ENCODE results near the gene GDA.

Gene GDA

GRCh38 chr9:72131206-72131605, 18.0 kb upstream of the GDA start:
- Histone ChIP-seq H3K4me3 (no peak overlapping the region), H3K9ac (no peak overlapping the region), H3K27ac (no peak overlapping the region), H3K27me3 (no peaks in the 10 kb centered on the region), H3K4me2 (no peak overlapping the region), H4K20me1 (no peaks in the 10 kb centered on the region), H3K4me1 (no peaks in the 10 kb centered on the region), H3K9me3 (replicated peaks in 1 of 11) (no peaks in the 10 kb centered on the region), H3K36me3 (no peaks in the 10 kb centered on the region)
- no peak for TF ChIP-seq Cebpa-rat (IDR thresholded peaks at IDR 0.05)

GRCh38 chr9:72132052-72132451, 17.2 kb upstream of the GDA start:
- Histone ChIP-seq H4K20me1 (no peaks in the 10 kb centered on the region), H3K36me3 (no peaks in the 10 kb centered on the region), H3K9ac (no peak overlapping the region), H3K4me1 (no peaks in the 10 kb centered on the region), H3K27me3 (no peaks in the 10 kb centered on the region), H3K9me3 (replicated peaks in 1 of 11) (0 out of 22 replicates have a peak, but pooled peaks cover 0 to 3% (median 0%) of the 10 kb centered on the region in 11 experiments), H3K4me3 (no peak overlapping the region), H3K4me2 (no peak overlapping the region), H3K27ac (no peak overlapping the region)
- TF ChIP-seq Cebpa-rat (IDR thresholded peaks at IDR 0.05) = no peak

- Histone ChIP-seq H3K9ac (no peak overlapping the region), H3K36me3 (no peaks in the 10 kb centered on the region), H3K27me3 (no peaks in the 10 kb centered on the region), H3K27ac (no peak overlapping the region), H3K4me2 (no peak overlapping the region), H3K9me3 (replicated peaks in 1 of 11) (0 out of 22 replicates have a peak, but pooled peaks cover 0 to 3% (median 0%) of the 10 kb centered on the region in 11 experiments), H3K4me1 (peaks cover 0 to 12% (median 0%) of the 10 kb centered on the region in 10 experiments; a peak in 6 of 20 replicates), H4K20me1 (no peaks in the 10 kb centered on the region), H3K4me3 (no peak overlapping the region)
- TF ChIP-seq Cebpa-rat (IDR thresholded peaks at IDR 0.05) = no peak
Measured at GRCh38 chr9:72133365-72134035, 15.7 kb upstream of the GDA start.

GRCh38 chr9:72134801-72135200, 14.4 kb upstream of the GDA start:
- H3K36me3 ChIP-seq = no peaks in the 10 kb centered on the region
- peak in 2 of 11 experiments; percentile 8 to 36; a peak in 2 of 22 replicates for TF ChIP-seq Cebpa-rat (IDR thresholded peaks at IDR 0.05)
- H3K27me3 ChIP-seq = no peaks in the 10 kb centered on the region
- H3K9me3 ChIP-seq (replicated peaks in 1 of 11) = 0 out of 22 replicates have a peak, but pooled peaks cover 0 to 3% (median 0%) of the 10 kb centered on the region in 11 experiments
- H3K9ac ChIP-seq = no peak overlapping the region
- H4K20me1 ChIP-seq = no peaks in the 10 kb centered on the region
- no peak overlapping the region for H3K4me3 ChIP-seq
- peaks cover 0 to 13% (median 0%) of the 10 kb centered on the region in 10 experiments; a peak in 6 of 20 replicates for H3K4me1 ChIP-seq
- H3K27ac ChIP-seq = no peak overlapping the region
- H3K4me2 ChIP-seq = no peak overlapping the region

- Histone ChIP-seq H3K4me2 (peak overlapping the region in 5 of 11 experiments; percentile 6 to 34 (median 18); a peak in 8 of 22 replicates), H3K9me3 (replicated peaks in 1 of 11) (0 out of 22 replicates have a peak, but pooled peaks cover 0 to 3% (median 0%) of the 10 kb centered on the region in 11 experiments), H3K27me3 (no peaks in the 10 kb centered on the region), H4K20me1 (no peaks in the 10 kb centered on the region), H3K27ac (no peak overlapping the region), H3K4me1 (peaks cover 0 to 13% (median 0%) of the 10 kb centered on the region in 10 experiments; a peak in 6 of 20 replicates), H3K9ac (no peak overlapping the region), H3K4me3 (no peak overlapping the region), H3K36me3 (no peaks in the 10 kb centered on the region)
- no peak for TF ChIP-seq Cebpa-rat (IDR thresholded peaks at IDR 0.05)
Measured at GRCh38 chr9:72137697-72138365, 11.4 kb upstream of the GDA start.

- Histone ChIP-seq H3K9ac (no peak overlapping the region), H3K36me3 (no peaks in the 10 kb centered on the region), H3K9me3 (replicated peaks in 1 of 11) (0 out of 22 replicates have a peak, but pooled peaks cover 0 to 3% (median 0%) of the 10 kb centered on the region in 11 experiments), H4K20me1 (no peaks in the 10 kb centered on the region), H3K4me1 (peaks cover 0 to 13% (median 0%) of the 10 kb centered on the region in 10 experiments; a peak in 6 of 20 replicates), H3K27me3 (no peaks in the 10 kb centered on the region), H3K4me2 (no peak overlapping the region), H3K4me3 (no peak overlapping the region), H3K27ac (no peak overlapping the region)
- TF ChIP-seq Cebpa-rat (IDR thresholded peaks at IDR 0.05) = no peak
Measured at GRCh38 chr9:72139226-72139625, 10.0 kb upstream of the GDA start.

GRCh38 chr9:72140586-72140985, 8.7 kb upstream of the GDA start:
- Histone ChIP-seq H3K9ac (no peak overlapping the region), H3K4me1 (peaks cover 0 to 13% (median 0%) of the 10 kb centered on the region in 10 experiments; a peak in 6 of 20 replicates), H4K20me1 (no peaks in the 10 kb centered on the region), H3K4me3 (no peak overlapping the region), H3K36me3 (no peaks in the 10 kb centered on the region), H3K4me2 (no peak overlapping the region), H3K9me3 (replicated peaks in 1 of 11) (0 out of 22 replicates have a peak, but pooled peaks cover 0 to 3% (median 0%) of the 10 kb centered on the region in 11 experiments), H3K27me3 (no peaks in the 10 kb centered on the region), H3K27ac (no peak overlapping the region)
- TF ChIP-seq Cebpa-rat (IDR thresholded peaks at IDR 0.05) = no peak

GRCh38 chr9:72141484-72141883, 7.8 kb upstream of the GDA start:
- H3K9me3 ChIP-seq (replicated peaks in 1 of 11) = 0 out of 22 replicates have a peak, but pooled peaks cover 0 to 3% (median 0%) of the 10 kb centered on the region in 11 experiments
- H3K4me2 ChIP-seq = no peak overlapping the region
- no peak overlapping the region for H3K4me3 ChIP-seq
- H3K36me3 ChIP-seq = no peaks in the 10 kb centered on the region
- H3K9ac ChIP-seq = no peak overlapping the region
- TF ChIP-seq Cebpa-rat (IDR thresholded peaks at IDR 0.05) = no peak
- H3K27ac ChIP-seq = no peak overlapping the region
- no peaks in the 10 kb centered on the region for H4K20me1 ChIP-seq
- no peaks in the 10 kb centered on the region for H3K27me3 ChIP-seq
- H3K4me1 ChIP-seq = peaks cover 0 to 13% (median 0%) of the 10 kb centered on the region in 10 experiments; a peak in 6 of 20 replicates

GRCh38 chr9:72144756-72145492, 4.3 kb upstream of the GDA start:
- no peak overlapping the region for H3K27ac ChIP-seq
- peaks cover 9 to 17% (median 12%) of the 10 kb centered on the region in 11 experiments for H3K9me3 ChIP-seq (replicated peaks in 1 of 11)
- H3K4me1 ChIP-seq = no peaks in the 10 kb centered on the region
- no peaks in the 10 kb centered on the region for H3K27me3 ChIP-seq
- no peaks in the 10 kb centered on the region for H3K36me3 ChIP-seq
- H4K20me1 ChIP-seq = no peaks in the 10 kb centered on the region
- no peak overlapping the region for H3K4me2 ChIP-seq
- H3K9ac ChIP-seq = no peak overlapping the region
- TF ChIP-seq Cebpa-rat (IDR thresholded peaks at IDR 0.05) = no peak
- H3K4me3 ChIP-seq = no peak overlapping the region
